Inferior parietal cortex (tissue), 1 donor: ENCODE results near the gene SLC4A11.
"Not testable (repeated sequence)": the region's sequence is repeated elsewhere in the genome, so short reads cannot be mapped to it uniquely, and the experiment has no call there.

ENCODE experiments used
- DNase-seq: peaks from one replicate; pipeline ENCODE4 v3.0.0-alpha.2; 2016; ENCODE audit errors: extremely low spot score

SLC4A11 gene

DNA sequence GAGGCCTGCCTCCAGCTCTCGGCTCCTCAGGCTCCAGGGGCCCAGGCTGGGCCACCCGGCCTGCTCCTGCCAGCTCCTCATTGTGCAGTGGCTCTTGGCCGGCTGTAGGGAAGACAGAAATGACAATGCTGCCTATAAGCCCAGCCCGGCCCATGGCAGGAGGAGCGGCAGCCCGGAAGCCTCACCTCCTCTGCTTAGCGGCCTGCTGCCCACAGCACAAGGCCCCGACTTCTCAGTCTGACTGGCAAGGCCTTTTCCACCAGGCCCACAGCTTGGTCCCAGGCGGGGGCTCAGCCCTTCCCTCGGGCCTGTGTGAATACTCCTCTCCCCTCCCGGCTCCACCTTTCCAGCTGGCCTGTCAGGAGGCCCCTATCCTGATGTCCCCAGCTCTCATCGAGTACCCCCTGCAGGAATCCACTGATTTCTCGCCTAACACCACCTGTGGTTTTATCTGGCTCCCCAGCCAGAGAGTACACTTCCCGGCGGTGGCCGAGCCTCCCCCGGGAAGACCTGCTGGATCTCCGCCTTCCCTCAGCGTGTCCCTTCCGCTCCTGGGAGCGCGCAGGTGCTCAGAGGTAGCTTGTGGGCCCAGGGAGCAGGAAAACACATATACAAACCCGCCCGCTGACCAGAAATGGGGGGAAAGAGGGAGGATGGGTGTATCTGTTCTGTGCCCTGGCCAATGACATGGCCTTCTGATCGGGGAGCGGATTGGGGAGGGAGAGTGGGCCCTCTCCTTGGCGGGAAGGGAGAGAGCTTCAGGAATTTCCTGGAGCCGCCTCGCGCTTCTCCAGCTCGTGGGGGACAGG lies 35.5 kb downstream of the SLC4A11 start:
- DNase-seq, result no peak

DNA sequence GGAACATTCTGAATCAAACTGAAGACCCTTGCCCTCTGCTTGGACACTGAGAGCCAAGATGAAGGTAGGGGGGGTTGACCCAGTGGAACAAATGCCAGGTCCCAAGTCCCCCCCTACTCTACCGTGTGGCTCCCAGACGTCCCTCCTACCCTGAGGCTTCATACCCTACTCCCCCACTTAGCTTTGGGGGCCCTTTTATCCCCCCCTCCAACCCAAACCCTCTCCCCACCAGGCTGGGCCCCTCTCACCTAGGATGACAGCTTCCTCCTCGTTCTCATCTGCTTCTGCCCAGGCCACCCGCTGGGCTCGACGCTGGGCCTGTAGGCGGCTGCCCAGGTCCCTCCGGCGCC lies 36.0 kb downstream of the SLC4A11 start:
- DNase-seq, result no peak

DNA sequence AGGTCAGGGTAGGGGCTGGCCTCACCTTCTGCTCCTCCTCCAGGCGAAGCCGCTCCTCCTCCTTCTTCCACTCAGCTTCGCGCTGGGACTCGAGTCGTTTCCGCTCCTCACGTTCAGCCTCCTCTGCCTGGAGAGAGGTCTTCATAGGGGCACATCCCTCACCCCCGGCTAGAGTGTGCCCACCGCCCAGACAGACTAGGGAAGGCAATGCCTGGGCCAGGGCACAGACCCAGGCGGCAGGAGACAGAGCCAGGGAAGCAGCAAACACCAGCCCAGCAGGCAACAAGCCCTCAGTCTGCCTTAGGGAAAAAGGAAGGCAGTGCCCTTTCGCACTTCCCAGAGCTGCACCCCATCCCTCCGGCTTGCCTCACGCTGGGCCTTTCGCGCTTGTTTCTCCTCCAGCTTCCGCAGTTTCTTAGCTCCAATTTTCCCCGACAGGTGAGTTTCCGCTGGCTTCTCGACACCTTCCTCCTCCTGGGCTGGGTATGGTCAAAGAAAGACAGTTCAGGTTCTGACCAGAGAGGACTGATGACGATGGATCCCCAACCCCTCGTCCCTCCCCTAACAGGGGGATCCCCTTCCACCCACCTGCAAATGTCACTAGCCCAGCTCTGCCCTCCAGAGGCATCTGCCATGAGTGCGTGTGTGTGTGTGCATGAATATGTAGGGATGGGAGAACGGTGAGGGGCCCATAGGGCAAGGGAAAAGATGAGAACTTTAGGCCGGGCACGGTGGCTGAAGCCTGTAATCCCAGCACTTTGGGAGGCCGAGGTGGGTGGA lies 38.8 kb downstream of the SLC4A11 start:
- no peak for DNase-seq

DNA sequence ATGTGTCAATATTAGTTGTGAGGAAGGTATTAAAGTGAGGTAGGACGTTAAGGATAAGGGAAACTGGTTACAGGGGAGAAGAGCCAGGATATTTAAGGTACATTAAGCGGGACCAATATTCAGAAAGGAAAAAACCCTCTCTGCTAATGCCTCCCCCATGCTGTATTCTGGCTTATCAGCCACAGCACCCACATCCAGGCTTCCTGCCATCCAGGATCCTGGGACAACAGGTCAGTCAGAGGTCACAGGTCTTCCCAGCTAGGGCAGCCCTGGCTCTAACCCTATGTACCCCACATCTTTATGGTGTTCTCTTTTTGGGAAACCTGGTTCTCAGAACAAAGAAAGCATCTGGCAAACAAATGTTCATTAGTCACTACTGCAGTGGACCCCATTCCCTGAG lies 39.8 kb downstream of the SLC4A11 start:
- no peak for DNase-seq

DNA sequence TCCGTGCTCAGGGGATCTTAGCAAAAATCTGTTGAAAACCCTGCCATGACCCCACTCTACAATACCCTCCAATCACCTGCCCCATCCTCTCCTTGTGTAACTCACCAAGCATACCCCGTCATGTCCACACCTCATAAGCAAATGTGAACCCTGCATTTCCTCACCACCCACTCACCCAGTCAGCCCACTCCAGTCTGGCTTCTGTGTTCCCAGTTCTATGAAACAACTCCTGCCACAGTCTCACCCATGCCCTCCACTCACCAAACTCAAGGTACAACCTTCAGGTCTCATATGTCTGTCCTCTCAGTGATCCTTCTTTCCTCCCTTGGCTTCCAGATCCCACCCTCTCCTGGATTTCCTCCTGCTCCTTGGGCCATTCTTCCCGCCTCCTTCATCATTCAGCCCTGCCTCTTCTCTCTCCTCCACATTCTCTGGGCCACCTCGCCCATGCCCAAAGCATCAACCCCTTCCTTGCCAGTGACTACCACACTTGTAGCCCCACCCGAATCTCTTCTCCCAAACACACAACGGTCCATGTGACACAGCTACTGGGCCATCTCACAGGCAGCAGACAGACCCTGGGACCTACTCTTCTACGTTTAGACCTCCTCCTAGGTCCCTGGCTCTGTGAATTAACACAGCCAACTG lies 43.3 kb downstream of the SLC4A11 start:
- DNase-seq, result no peak

DNA sequence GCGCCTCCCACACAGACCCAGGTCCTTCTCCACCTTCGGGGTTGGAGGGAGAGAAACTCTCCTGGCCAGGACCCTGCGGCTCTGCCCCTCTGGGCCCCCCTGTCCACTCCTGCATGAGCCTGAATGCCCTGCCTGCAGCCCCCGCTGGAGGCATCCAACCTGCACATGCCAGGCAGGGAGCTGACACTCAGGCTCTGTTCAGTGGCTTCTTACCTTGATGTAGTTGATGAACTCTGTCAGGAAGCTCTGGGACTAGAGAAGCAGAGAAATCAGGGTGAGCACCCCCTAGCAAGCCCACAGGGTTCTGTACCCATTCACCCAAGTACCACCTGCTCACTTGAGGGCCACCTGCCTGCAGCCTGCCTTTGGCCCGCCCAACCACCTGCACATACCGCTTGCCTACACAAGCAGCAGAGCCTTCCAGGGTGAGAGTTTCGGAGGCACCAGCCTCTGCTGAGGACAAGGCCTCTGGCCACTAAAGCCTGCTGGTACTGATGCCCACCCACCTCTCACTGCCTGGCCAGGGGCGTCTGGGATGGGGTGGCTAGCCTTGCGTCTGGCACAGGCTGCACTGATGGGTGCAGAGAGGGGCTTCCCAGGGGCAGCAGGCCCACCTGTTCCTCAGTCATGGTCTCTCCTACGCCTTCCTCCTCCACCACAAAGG lies 44.2 kb downstream of the SLC4A11 start:
- no peak for DNase-seq

DNA sequence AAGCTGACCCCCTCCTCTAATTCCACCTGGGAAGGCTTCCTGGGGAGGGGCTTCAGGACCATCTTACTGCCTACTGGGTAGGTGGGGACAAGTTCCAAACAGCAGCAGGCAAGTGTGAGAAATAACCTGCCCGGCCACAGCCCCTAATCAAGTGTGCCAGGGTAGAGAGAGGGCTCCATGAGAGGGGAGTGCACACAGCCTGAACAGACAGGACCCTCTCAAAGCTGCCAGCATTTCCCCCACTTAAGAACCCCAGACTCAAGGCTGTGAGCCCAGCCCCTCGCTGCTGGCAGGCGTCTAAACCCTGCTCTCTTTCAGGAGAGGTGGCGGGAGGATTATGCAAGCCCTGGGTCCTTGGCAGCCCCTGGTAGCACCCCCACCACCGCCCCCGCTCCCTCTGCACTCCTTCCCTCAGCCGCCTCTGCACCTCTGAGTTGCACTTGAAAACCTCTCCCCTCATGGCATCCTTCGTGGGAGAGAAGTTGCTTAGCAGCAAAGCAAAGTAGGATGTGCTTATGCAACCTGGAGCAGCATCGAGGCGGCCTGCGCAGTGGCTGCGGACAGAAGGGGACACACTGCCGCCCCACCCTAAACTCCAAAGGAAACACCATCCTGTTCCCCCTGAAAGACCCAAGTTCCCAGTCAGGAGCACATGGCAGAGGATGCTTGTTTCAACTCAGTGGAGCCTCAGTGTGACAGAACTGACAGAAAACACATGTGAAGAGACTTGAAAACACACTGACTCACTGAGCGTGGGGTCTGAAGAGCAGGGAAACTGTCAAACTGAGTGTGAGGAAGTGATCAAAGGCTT lies 45.0 kb downstream of the SLC4A11 start:
- no peak for DNase-seq

DNA sequence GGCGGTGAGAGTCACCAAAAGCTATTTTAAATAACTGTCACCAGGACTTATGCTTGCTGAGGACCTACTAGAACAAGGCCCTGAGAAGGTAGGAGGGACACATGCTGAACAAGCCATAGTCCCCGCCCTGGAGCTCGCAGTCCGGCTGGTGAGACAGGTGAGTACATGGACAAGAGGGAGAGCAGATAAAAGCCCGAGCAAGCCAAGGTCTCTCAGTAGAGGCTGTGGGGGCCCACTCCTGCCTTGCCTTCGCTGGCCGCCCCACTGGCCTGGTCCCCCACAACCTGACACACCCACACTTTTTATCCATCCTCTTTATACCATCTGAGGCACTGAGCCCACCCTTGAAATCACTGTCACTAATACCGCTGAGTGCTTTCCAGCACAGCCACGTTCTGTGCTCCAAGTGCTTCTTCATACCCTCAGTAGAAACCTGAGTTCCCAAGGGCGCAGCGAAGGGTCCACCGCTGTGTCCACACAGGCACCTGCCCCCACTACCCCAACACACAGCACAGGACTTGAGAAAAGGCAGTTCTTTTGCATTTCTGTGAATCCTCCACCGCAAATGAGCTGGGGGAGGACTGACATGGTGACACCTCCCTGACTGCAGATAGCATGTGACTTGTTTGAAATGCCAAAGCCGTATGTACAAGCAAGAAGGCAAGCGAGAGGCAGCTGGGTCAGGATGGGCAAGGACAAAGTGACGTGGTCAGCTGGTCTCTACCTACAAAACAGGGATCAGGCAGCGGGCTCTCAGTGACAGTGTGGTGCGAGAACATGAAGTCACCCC lies 46.6 kb downstream of the SLC4A11 start:
- no peak for DNase-seq

DNA sequence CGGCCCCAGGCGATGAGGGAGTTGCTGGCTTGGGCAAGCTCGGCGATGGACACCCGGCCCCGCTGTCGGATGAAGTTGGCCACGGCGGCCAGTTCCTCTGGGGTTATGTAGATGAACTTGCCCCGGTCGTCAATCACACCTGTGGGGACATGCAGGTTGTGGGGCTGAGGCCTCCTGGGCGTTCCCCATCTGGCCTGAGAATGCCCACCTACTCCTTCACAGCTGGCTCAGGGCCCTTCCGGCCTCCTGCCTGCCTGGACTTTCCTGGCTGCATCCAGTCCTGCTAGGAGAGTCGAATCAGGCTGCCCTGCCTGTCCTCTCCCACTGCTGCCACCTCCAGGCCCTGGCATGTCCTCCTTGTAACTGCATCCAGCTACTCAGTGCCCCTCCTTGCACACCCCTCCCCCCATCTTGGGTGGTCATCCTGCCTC lies 48.3 kb downstream of the SLC4A11 start:
- no peak for DNase-seq

DNA sequence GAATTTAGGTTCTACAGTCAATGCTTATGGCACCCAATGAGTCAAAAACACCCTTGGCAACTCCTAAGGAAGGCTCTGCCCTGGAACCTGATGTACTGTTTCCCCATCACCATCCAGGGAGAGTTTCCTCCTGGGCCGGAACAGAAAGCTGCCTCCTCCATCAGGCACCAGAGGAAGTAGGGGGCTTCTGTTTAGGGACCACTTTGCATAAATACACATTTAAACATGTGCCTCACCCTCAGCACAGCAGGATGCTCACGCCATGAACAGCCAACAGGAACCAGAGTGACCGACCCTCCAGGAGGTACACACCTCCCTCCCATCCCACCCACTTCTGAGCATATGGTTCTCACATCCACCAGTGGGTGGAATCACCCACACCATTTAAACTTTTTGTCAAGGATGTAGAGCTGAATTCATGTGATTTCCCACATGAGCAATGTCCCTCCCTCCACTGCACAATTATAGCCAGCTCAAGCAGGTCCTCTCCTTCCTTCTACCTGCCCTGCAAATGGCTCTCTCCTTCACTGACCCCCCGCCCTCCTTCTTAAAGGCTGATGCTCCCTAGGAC lies 49.3 kb downstream of the SLC4A11 start:
- peak; percentile 52 for DNase-seq

DNA sequence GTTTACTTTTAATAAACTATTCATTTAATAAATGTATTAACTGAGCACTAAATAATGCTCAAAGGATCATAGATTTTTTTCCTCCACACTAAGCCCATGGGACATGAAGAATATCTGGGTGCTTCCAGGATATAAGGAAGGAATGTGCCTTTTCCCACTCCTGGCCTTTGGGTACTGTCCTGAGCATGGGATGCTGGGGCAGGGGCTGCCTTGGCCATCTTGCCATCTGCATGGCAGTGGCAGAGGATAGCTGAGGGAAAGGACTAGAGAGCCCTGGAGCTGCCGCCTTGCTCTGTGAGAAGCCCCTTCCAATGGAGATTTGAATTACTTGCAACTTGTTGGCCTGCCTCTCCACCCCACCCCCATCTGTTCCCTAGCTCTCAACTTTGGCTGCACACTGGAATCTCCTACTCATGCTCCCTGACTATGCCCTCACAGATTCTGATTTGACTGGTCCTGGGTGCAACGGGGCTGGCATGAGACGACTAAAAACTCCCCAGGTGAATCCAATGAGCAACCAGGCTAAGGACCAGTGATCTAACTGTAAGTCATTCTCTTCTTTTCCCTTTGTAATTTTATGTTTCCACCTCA lies 50.1 kb downstream of the SLC4A11 start:
- DNase-seq, result no peak

DNA sequence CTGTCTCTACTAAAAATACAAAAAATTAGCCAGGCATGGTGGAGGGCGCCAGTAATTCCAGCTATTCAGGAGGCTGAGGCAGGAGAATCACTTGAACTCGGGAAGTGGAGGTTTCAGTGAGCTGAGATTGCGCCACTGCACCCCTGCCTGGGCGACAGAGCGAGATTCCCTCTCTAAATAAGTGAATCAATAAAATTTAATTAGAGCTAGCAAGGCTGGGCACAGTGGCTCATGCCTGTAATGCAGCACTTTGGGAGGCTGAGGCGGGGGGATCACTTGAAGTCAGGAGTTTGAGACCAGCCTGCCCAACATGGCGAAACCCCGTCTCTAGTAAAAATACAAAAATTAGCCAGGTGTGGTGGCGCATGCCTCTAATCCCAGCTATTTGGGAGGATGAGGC lies 51.1 kb downstream of the SLC4A11 start:
- DNase-seq, result not testable (repeated sequence)

DNA sequence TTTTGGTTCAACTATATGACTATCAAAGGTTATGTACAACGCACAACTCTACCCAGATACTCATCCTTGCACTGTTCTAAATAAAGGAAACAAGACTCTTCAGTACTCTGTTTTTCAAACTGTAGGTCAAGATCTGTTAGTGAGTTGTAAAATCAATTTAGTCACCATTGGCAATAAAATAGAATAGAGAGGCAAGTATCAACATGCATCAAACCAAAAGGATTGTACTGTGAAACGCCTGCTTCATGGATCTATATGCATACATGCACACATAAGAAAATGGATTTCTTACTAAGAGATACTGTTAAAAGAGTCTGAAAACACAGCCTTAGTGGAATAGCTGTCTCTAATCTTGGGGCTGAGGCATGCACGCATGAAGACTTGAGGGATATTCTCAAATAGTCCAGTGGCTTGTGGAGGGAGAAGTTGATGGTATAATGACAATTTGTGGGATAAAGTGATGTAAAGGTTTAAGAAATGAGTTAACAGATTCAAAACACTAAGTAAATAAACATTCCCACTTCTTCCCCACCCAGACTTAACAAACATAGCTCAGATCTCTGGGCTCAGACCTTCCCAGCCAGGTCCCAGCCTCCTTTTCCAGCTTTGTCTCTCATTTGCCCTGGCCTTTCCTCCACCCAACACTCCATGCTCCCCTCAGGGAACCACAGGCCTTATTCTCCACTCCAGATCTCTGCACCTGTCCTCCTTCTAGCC lies 54.9 kb downstream of the SLC4A11 start:
- no peak for DNase-seq

DNA sequence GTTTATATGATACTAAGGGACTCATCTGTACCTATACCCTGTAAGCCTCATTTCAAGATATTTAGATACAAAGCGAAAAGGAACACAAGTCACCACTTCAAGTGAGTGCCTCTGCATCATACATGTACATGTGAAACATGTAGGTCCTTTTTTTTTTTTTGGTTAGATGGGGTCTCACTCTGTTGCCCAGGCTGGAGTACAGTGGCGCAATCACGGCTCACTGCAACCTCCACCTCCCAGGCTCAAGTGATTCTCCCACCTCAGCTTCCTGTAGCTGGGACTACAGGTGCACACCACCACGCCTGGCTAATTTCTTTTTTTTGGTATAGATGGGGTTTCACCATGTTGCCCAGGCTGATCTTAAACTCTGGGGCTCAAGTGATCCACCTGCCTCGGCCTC lies 56.6 kb downstream of the SLC4A11 start:
- not testable (repeated sequence) for DNase-seq

DNA sequence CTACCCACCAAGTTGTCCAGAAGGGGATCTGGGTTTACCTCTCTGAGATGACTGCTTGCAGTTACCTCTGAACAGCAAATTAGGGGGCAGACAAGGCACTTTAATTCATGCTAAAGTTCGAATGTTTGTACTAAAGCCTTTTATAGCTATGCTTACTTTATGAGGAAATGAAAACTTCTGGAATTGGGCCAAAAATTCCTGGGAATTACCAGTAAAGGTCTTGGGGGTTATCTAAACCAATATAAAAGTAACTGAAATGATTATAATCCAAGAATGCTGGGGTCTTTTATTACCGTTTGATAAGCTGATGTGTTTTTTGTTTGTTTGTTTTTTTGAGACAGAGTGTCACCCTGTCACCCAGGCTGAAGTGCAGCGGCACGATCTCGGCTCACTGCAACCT lies 57.7 kb downstream of the SLC4A11 start:
- DNase-seq, result no peak

DNA sequence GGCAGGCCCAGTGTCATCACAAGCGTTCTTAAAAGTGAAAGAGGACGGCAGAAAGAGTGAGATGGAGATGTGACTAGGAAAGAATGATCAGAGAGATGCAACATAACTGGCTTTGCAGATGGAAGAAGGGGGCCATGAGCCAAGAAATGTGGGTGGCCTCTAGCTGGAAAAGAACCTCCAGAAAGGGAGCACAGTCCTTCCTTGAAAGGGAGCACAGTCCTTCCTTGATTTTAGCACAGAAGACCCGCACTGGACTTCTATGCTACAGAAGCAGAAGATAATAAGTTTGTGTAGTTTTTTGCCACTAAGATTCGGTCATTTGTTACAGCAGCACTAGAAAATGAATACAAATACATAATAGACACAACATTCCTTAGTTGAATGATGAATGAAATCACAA lies 58.7 kb downstream of the SLC4A11 start:
- DNase-seq, result no peak

DNA sequence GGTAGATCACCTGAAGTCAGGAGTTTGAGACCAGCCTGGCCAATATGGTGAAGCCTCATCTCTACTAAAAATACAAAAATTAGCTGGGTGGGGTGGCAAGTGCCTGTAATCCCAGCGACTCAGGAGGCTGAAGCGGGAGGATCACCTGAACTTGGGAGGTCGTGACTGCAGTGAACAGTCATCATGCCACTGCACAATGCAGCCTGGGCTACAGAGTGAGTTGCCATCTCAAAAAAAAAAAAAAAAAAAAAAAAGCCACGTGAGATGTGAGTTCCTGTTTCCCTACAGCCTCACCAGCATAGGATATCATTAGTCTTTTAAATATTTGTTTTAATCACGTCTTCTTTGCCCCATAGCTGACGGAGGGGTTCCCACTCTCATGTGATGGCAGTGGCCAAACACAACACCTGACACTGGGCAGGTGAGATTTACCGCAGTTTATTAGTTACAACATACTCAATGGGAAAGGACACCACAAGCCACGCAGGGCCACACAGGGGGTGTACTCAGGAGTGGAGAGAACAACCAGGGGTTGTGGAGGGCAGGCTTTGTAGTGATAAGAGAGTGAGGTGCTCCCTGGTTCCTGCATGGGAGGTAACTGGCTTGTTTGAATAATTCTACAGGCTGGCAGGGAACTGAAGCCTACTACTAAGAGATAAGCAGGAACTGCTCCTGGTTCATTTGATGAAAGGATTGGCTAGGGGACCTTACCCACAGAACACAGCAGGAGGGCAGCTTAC lies 61.1 kb downstream of the SLC4A11 start:
- DNase-seq, result no peak
